ENCODE data around the gene NUP205.
"Not testable (repeated sequence)": the region's sequence is repeated elsewhere in the genome, so short reads cannot be mapped to it uniquely, and the experiment has no call there.

NUP205 gene

GRCh38 chr7:135634191-135634878 is 76.6 kb downstream of the NUP205 start:
- no peak for DNase-seq (ENCODE audit: low read depth)

- DNase-seq (ENCODE audit: low read depth) = not testable (repeated sequence)
Observed at GRCh38 chr7:135639690-135640089, 82.0 kb downstream of the NUP205 start.

- no peak for DNase-seq (ENCODE audit: low read depth)
Observed at GRCh38 chr7:135644154-135644553, 86.4 kb downstream of the NUP205 start.

DNA sequence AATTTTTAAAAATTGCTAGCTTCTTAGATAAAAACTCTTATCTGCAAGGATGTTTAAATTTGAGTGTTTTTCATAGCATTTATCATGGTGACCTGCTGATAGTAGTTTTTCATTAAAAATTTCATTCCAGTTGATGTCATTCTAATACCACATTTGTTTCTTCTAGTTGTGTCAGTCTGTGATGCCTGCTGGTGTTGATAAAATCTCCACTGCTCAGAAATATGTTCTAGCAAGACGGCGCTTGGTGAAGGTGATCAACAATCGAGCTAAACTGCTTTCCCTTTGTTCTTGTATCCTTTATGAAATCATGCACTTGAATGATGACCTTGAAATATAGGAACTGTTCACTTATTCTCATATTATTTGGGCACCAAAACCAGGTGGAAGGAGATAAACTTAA is 87.0 kb downstream of the NUP205 start:
- no peak for DNase-seq (ENCODE audit: low read depth)

GRCh38 chr7:135645296-135645904 is 87.7 kb downstream of the NUP205 start:
- peak; percentile 5 for DNase-seq (ENCODE audit: low read depth)

- no peak for DNase-seq (ENCODE audit: low read depth)
Observed at GRCh38 chr7:135647755-135648154, 90.0 kb downstream of the NUP205 start.

- no peak for DNase-seq (ENCODE audit: low read depth)
Observed at GRCh38 chr7:135648235-135648634, 90.5 kb downstream of the NUP205 start.

- DNase-seq (ENCODE audit: low read depth) = no peak
Observed at GRCh38 chr7:135650831-135651573, 93.3 kb downstream of the NUP205 start.

DNA sequence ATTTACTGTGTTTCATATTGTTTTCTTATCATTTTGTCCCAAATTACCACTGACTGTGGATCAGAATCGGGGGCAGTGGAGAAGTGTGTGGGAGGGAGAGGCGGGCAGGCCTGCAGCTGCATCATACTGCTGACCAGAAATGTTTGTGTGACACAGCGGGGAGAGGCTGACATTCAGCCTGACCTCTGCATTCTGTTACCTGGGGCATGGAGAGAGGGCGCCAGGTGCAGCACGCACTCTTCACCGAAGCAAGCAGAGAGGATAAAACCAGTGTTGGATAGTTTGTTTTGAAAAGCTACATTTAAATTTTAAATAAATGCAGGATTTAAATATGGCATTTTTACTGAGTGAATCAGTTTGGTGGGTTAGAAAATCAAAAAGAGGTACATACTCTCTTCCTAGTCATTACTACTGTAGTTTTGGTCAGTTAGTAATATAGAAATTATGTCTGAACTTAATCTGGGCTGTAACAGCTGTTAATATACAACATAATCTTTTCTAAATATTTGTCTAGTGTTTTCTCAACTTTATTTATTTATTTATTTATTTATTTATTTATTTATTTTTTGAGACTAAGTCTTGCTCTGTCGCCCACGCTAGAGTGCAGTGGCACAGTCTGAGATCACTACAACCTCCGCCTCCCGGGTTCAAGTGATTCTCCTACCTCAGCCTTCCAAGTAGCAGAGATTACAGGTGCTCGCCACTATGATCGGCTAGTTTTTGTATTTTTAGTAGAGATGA is 95.8 kb downstream of the NUP205 start:
- no peak for DNase-seq (ENCODE audit: low read depth)

DNA sequence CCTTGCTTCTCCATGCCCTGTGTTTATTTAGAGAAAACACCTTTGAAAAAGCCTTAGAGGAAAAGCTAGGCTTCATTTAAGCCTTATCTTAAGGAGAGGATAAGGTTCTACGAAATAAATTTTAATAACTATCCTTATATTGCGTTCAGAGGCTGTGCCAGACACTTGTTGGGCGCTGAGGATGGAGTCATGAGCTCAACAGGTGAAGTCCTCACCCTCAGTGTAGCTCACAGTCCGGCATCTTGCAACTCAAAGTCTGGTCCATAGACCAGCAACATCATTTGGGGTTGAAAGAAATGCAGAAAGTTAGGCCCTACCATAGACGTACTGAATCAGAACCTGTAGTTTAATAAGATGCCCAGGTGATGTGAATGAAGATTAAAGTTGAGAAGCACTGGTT is 100.8 kb downstream of the NUP205 start:
- no peak for DNase-seq (ENCODE audit: low read depth)

GRCh38 chr7:135659159-135659846 is 101.6 kb downstream of the NUP205 start:
- DNase-seq (ENCODE audit: low read depth) = no peak

DNA sequence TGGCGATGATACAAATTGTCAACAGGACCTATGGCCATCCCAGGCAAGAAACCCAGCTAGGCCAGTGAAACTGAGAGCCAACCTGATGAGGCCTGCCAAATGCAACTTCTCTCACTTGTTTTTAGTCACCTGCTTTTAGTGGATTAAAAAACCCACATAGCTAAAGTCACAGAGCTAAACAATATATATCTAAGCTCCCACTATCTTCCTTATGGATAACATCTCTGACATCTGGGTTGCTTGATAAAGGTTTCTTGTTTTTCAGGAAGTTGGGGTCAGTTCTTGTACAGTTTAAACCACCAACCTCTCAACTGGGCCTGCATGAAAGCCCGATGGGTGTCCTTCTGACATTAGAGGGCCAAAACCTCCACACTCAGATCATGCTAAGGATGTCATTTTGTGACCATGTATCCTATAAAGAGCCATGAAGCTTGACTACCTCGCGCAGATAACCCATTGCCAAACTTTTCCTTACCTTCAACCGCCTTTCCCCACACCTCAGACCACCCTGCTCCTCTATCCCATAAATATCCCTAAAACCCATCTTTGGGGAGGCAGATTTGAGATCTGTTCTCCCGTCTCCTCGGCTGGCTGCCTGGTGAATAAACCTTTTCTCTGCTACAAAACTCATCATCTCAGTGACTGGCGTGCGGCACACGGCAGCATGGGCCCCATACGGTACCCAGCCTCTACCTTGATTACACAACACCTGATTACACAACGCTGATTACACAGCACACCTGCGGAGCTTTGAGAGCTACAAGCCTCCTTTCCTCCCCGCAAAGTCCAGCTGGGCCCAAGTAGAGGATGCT is 103.8 kb downstream of the NUP205 start:
- DNase-seq (ENCODE audit: low read depth) = peak; percentile 1

DNA sequence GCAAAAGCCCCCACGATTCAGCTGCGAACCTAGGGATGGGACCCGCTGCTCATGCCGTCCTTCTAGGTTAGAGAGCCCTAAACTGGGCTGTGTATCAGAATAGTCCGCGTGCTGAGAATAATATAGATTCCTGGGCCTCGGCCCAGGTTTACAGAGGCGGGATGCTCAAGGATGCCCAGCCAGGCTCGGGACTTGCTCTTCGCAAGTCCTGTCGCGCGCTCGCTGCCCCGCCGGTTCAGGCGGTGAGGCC is 104.3 kb downstream of the NUP205 start:
- no peak for DNase-seq (ENCODE audit: low read depth)

GRCh38 chr7:135662373-135663114 is 104.8 kb downstream of the NUP205 start, which contains the start of gene STMP1:
Gene STMP1 (plus strand): TSS chr7:135662514.
- peak; percentile 95 for DNase-seq (ENCODE audit: low read depth)

DNA sequence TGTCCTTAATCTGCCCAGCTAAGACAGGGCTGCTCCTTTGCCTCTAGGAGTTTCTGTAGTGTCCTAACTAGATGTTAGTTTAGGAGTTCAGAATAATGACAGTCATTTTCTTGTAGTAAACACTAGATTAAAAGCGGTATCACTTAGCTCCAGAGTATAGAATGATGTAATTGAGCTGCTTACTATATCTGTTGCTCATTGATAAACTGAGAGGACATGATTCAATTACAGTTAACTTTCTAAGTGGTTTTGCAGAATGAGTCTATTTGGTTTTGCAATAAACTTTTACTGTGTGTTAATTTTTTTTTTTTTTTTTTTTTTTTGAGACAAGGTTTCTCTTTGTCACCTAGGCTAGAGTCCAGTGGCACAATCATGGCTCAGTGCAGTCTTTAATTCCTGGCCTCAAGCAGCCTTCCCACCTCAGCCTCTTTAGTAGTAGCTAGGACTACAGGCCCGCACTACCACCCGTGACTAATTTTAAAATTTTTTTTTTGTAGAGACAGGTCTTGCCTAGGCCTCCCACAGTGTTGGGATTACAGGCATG is 106.4 kb downstream of the NUP205 start:
- DNase-seq (ENCODE audit: low read depth) = no peak

DNA sequence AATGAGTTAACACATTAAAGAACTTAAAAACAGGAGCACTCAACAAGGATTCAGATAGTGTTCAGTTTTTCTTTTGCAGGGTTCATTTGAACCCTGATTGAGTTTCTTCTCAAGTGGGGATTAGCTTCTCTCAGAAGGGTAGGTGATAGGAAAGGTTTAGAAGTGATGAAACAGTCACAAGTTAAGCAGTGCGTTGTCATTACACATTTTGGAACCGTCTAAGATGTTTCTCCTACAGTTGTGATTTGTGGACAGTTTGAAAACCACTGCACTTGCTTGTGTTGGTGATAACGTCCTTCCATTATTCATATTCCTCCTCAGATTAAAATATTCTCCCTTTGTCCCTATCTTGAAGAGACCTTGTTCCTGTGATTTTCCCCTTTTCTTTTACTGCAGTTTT is 107.3 kb downstream of the NUP205 start:
- DNase-seq (ENCODE audit: low read depth) = no peak

GRCh38 chr7:135666156-135666555 is 108.4 kb downstream of the NUP205 start:
- DNase-seq (ENCODE audit: low read depth) = no peak

- no peak for DNase-seq (ENCODE audit: low read depth)
Observed at GRCh38 chr7:135666846-135667245, 109.1 kb downstream of the NUP205 start.

GRCh38 chr7:135667626-135668025 is 109.9 kb downstream of the NUP205 start:
- not testable (repeated sequence) for DNase-seq (ENCODE audit: low read depth)

DNA sequence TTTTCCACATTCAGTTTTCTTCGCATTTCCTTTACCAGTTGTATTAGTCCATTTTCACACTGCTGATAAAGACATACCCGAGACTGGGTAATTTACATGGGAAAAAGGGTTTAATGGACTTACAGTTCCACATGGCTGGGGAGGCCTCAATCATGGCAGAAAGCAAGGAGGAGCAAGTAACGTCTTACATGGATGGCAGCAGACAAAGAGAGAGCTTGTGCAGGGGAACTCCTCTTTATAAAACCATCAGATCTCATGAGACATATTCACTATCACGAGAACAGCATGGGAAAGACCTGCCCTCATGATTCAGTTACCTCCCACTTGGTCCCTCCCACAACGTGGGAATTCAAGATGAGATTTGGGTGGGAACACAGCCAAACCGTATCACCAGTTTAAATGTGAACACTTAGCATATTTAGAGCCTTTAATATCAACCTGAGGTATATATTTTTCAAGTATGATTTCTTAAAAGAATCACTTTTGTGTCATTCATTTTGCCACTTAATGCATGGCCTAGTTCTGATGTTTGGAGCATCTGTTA is 111.2 kb downstream of the NUP205 start:
- DNase-seq (ENCODE audit: low read depth) = not testable (repeated sequence)

Measured in stimulated activated CD4-positive, alpha-beta T cell treated with anti-CD3 and anti-CD28 coated beads, Interleukin-2, amount 100 ng/mL, for 4 hours (primary cell).